K562 (cell line): Measurements from ENCODE around the gene SERTAD1. TPM values are rescaled to one million over a fixed set of nuclear protein-coding genes. Genes with fewer than 3 reads are reported as not detected.

ENCODE experiments used
- E2F8 ChIP-seq: fragments of 450-650 bp; IDR thresholded peaks from 2 replicates; pipeline ENCODE4 v1.7.1; 2018; ENCODE audit warnings: mild to moderate bottlenecking, low read depth; ENCODE audit not compliant: partially characterized antibody
- EGR1 ChIP-seq: fragments of 450-650 bp; conservative IDR thresholded peaks from 2 replicates; pipeline ENCODE4 v1.6.1; 2017; ENCODE audit warnings: mild to moderate bottlenecking
- FOXK2 ChIP-seq, 2 experiments: fragments of 450-650 bp; IDR thresholded peaks in 1 of 2; conservative IDR thresholded peaks in 1 of 2; 2 replicates each; pipeline ENCODE4 v1.6.1; 2016; ENCODE audit warnings: low read depth in 2 of 2, mild to moderate bottlenecking in 1 of 2
- MBD2 ChIP-seq: sonication (generic); IDR thresholded peaks from 2 replicates; pipeline ENCODE4 v1.6.1; 2016; ENCODE audit warnings: low read depth, borderline replicate concordance
- RBM25 ChIP-seq: fragments of 200-400 bp; formaldehyde crosslinking; IDR thresholded peaks from 2 replicates; pipeline ENCODE4 v1.6.1; 2018; ENCODE audit warnings: low read length, low read depth, moderate library complexity; ENCODE audit not compliant: severe bottlenecking
- SAFB2 ChIP-seq: fragments of 200-400 bp; formaldehyde crosslinking; IDR thresholded peaks from 2 replicates; pipeline ENCODE4 v1.6.1; 2018; ENCODE audit warnings: borderline replicate concordance, low read length, low read depth, moderate library complexity; ENCODE audit not compliant: severe bottlenecking
- SMARCC2 ChIP-seq: fragments of 450-650 bp; IDR thresholded peaks from 2 replicates; pipeline ENCODE4 v1.6.1; 2017; ENCODE audit warnings: antibody characterized with exemption, moderate library complexity, mild to moderate bottlenecking, low read depth
- SMARCE1 ChIP-seq: fragments of 450-650 bp; IDR thresholded peaks from 2 replicates; pipeline ENCODE4 v1.7.1; 2016; ENCODE audit warnings: mild to moderate bottlenecking
- ZFP36 ChIP-seq: fragments of 150-350 bp; IDR thresholded peaks from 2 replicates; pipeline ENCODE4 v1.6.1; 2018; ENCODE audit warnings: low read length, low read depth; ENCODE audit not compliant: partially characterized antibody
- ZNF12 ChIP-seq: sonication (generic); formaldehyde crosslinking; IDR thresholded peaks from 2 replicates; pipeline ENCODE4 v1.4.0; 2020; ENCODE audit warnings: mild to moderate bottlenecking, missing genetic modification reagents
- ZNF75A ChIP-seq: fragments of 450-650 bp; formaldehyde crosslinking; IDR thresholded peaks from 2 replicates; pipeline ENCODE4 v1.4.0; 2020; ENCODE audit warnings: mild to moderate bottlenecking
- polyA plus RNA-seq, 8 experiments: library from polyadenylated mRNA; depleted of rRNA in 4 of 8; stranded (reverse) in 5 of 8; unstranded in 3 of 8; fragments of >200 nt; fragmentation: Nextera tagmentation in 2 of 8; fragmentation: Illumina TruSeq in 1 of 8; extraction: Ambion mirVana in 2 of 8; extraction: Trizol in 1 of 8; gene quantifications; 2 replicates each; pipeline versions ENCODE4 v1.2.1 to v1.2.3, GENCODE V29; 2011 to 2014; ENCODE audit warnings: inconsistent platforms in 1 of 8, missing spikeins in 1 of 8
- total RNA-seq, 7 experiments: library from RNA; depleted of rRNA in 6 of 7; stranded (reverse); fragments of >200 nt in 6 of 7; fragmentation: Illumina TruSeq in 2 of 7; extraction: Trizol in 2 of 7; gene quantifications; 2 replicates each; pipeline versions ENCODE4 v1.2.1 to v1.2.3, GENCODE V29; 2011 to 2021; ENCODE audit warnings: low replicate concordance in 1 of 7
- TF ChIP-seq, protein P1 (sequence below): fragments of 450-650 bp; formaldehyde crosslinking; IDR thresholded peaks from 2 replicates; pipeline ENCODE4 v1.4.0; 2020; ENCODE audit warnings: mild to moderate bottlenecking, moderate library complexity
- TF ChIP-seq, protein P2 (sequence below): fragments of 450-650 bp; IDR thresholded peaks from 2 replicates; pipeline ENCODE4 v1.6.1; 2016; ENCODE audit warnings: mild to moderate bottlenecking, moderate library complexity

Gene SERTAD1
- total and polyA plus RNA-seq, 9 of the 15 experiments (the other 6 are each of a cell fraction or from before 2014, with no cell fraction given) = 0.15 to 8.7 (median 4.9) TPM

DNA sequence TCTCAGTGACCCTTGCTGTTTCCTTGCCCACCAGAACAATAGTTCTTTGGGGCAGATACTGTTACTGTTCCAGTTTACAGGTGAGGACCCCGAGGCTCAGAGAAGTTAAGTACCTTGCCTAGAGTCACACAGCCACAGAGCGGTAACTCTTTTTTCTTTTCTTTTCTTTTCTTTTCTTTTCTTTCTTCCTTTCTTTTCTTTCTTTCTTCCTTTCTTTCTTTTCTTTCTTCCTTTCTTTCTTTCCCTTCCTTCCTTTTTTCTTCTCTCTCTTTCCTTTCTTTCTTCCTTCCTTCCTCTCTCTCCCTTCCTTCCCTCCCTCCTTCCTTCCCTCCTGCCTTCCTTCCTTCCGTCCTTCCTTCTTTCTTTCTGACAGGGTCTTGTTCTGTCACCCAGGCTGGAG, 7.8 kb downstream of the SERTAD1 start (continued):
- TF ChIP-seq SAFB2 (no peak), FOXK2 (conservative IDR thresholded peaks at IDR 0.05 in 1 of 2, IDR thresholded peaks at IDR 0.05 in 1 of 2; ENCODE audit: low read depth in 2 of 2) (no peak), E2F8 (no peak), SMARCE1 (0 out of 2 replicates have a peak, but pooled peaks have one; percentile 30), RBM25 (peak; percentile 85), ZFP36 (peak; percentile 87), MBD2 (no peak), EGR1 (no peak), ZNF12 (CRISPR knock-in tag) (no peak), ZNF75A (no peak), SMARCC2 (no peak)
- TF ChIP-seq, protein P1, sequence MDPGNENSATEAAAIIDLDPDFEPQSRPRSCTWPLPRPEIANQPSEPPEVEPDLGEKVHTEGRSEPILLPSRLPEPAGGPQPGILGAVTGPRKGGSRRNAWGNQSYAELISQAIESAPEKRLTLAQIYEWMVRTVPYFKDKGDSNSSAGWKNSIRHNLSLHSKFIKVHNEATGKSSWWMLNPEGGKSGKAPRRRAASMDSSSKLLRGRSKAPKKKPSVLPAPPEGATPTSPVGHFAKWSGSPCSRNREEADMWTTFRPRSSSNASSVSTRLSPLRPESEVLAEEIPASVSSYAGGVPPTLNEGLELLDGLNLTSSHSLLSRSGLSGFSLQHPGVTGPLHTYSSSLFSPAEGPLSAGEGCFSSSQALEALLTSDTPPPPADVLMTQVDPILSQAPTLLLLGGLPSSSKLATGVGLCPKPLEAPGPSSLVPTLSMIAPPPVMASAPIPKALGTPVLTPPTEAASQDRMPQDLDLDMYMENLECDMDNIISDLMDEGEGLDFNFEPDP = no peak
- TF ChIP-seq, protein P2, sequence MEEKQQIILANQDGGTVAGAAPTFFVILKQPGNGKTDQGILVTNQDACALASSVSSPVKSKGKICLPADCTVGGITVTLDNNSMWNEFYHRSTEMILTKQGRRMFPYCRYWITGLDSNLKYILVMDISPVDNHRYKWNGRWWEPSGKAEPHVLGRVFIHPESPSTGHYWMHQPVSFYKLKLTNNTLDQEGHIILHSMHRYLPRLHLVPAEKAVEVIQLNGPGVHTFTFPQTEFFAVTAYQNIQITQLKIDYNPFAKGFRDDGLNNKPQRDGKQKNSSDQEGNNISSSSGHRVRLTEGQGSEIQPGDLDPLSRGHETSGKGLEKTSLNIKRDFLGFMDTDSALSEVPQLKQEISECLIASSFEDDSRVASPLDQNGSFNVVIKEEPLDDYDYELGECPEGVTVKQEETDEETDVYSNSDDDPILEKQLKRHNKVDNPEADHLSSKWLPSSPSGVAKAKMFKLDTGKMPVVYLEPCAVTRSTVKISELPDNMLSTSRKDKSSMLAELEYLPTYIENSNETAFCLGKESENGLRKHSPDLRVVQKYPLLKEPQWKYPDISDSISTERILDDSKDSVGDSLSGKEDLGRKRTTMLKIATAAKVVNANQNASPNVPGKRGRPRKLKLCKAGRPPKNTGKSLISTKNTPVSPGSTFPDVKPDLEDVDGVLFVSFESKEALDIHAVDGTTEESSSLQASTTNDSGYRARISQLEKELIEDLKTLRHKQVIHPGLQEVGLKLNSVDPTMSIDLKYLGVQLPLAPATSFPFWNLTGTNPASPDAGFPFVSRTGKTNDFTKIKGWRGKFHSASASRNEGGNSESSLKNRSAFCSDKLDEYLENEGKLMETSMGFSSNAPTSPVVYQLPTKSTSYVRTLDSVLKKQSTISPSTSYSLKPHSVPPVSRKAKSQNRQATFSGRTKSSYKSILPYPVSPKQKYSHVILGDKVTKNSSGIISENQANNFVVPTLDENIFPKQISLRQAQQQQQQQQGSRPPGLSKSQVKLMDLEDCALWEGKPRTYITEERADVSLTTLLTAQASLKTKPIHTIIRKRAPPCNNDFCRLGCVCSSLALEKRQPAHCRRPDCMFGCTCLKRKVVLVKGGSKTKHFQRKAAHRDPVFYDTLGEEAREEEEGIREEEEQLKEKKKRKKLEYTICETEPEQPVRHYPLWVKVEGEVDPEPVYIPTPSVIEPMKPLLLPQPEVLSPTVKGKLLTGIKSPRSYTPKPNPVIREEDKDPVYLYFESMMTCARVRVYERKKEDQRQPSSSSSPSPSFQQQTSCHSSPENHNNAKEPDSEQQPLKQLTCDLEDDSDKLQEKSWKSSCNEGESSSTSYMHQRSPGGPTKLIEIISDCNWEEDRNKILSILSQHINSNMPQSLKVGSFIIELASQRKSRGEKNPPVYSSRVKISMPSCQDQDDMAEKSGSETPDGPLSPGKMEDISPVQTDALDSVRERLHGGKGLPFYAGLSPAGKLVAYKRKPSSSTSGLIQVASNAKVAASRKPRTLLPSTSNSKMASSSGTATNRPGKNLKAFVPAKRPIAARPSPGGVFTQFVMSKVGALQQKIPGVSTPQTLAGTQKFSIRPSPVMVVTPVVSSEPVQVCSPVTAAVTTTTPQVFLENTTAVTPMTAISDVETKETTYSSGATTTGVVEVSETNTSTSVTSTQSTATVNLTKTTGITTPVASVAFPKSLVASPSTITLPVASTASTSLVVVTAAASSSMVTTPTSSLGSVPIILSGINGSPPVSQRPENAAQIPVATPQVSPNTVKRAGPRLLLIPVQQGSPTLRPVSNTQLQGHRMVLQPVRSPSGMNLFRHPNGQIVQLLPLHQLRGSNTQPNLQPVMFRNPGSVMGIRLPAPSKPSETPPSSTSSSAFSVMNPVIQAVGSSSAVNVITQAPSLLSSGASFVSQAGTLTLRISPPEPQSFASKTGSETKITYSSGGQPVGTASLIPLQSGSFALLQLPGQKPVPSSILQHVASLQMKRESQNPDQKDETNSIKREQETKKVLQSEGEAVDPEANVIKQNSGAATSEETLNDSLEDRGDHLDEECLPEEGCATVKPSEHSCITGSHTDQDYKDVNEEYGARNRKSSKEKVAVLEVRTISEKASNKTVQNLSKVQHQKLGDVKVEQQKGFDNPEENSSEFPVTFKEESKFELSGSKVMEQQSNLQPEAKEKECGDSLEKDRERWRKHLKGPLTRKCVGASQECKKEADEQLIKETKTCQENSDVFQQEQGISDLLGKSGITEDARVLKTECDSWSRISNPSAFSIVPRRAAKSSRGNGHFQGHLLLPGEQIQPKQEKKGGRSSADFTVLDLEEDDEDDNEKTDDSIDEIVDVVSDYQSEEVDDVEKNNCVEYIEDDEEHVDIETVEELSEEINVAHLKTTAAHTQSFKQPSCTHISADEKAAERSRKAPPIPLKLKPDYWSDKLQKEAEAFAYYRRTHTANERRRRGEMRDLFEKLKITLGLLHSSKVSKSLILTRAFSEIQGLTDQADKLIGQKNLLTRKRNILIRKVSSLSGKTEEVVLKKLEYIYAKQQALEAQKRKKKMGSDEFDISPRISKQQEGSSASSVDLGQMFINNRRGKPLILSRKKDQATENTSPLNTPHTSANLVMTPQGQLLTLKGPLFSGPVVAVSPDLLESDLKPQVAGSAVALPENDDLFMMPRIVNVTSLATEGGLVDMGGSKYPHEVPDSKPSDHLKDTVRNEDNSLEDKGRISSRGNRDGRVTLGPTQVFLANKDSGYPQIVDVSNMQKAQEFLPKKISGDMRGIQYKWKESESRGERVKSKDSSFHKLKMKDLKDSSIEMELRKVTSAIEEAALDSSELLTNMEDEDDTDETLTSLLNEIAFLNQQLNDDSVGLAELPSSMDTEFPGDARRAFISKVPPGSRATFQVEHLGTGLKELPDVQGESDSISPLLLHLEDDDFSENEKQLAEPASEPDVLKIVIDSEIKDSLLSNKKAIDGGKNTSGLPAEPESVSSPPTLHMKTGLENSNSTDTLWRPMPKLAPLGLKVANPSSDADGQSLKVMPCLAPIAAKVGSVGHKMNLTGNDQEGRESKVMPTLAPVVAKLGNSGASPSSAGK = no peak
